Measurements from ENCODE around the gene RANBP10.

GRCh38 chr16:67848118-67848517 is 41.8 kb upstream of the RANBP10 start:
- no peak for TF ChIP-seq CTCF (IDR thresholded peaks at IDR 0.05; ENCODE audit: insufficient read depth, low read length, poor library complexity, severe bottlenecking)
- no peak for TF ChIP-seq EZH2phosphoT487 (conservative IDR thresholded peaks at IDR 0.05; ENCODE audit: low read length)
